GM23338 (cell line): ENCODE data around the gene MND1. TPM values are rescaled to one million over a fixed set of nuclear protein-coding genes. Genes with fewer than 3 reads are reported as not detected.

ENCODE experiments used
- ATAC-seq: fragments of 200-7000 bp; cut with Tn5 transposase; 3 replicates; pipeline ENCODE4 v1.9.1; 2020
- DNase-seq: peaks from one replicate; pipeline ENCODE4 v3.0.0-alpha.2; 2015; ENCODE audit warnings: low spot score
- H2AFZ ChIP-seq: fragments of 200-600 bp; sonication (generic); 2 replicates; pipeline ENCODE4 v1.8.0; 2016; ENCODE audit warnings: antibody characterized with exemption, mild to moderate bottlenecking, moderate library complexity
- H3F3A ChIP-seq: fragments of 200-600 bp; sonication (generic); replicated peaks from 2 replicates; pipeline ENCODE4 v1.8.0; 2017; ENCODE audit warnings: antibody characterized with exemption, mixed run types, low read depth
- H3K27ac ChIP-seq: fragments of 200-600 bp; sonication (generic); 2 replicates; pipeline ENCODE4 v1.6.1; 2016; ENCODE audit warnings: low read depth
- H3K27me3 ChIP-seq: fragments of 200-600 bp; sonication (generic); 2 replicates; pipeline ENCODE4 v1.8.0; 2016; ENCODE audit warnings: mild to moderate bottlenecking, mixed run types, moderate library complexity; ENCODE audit not compliant: insufficient read depth
- H3K36me3 ChIP-seq: fragments of 200-600 bp; sonication (generic); 2 replicates; pipeline ENCODE4 v1.8.0; 2016; ENCODE audit warnings: mild to moderate bottlenecking; ENCODE audit not compliant: insufficient read depth
- H3K4me1 ChIP-seq: fragments of 200-600 bp; sonication (generic); 2 replicates; pipeline ENCODE4 v1.8.0; 2016; ENCODE audit warnings: mild to moderate bottlenecking, moderate library complexity; ENCODE audit not compliant: insufficient read depth
- H3K4me2 ChIP-seq: fragments of 200-600 bp; sonication (generic); 2 replicates; pipeline ENCODE4 v1.7.1; 2017; ENCODE audit warnings: mixed run types
- H3K4me3 ChIP-seq: fragments of 200-600 bp; sonication (generic); 2 replicates; pipeline ENCODE4 v1.6.1; 2016; ENCODE audit warnings: mixed run types
- H3K79me2 ChIP-seq: fragments of 200-600 bp; sonication (generic); replicated peaks from 2 replicates; pipeline ENCODE4 v1.8.0; 2017; ENCODE audit warnings: mild to moderate bottlenecking; ENCODE audit not compliant: insufficient read depth
- H3K9me2 ChIP-seq: fragments of 200-600 bp; sonication (generic); 2 replicates; pipeline ENCODE4 v1.8.0; 2017; ENCODE audit not compliant: insufficient read depth
- H4K20me1 ChIP-seq: fragments of 200-600 bp; sonication (generic); replicated peaks from 2 replicates; pipeline ENCODE4 v1.8.0; 2017; ENCODE audit warnings: mild to moderate bottlenecking; ENCODE audit not compliant: insufficient read depth
- H3K27ac Mint-ChIP-seq: 2 replicates; pipeline ENCODE4 v1.8.0; 2020; ENCODE audit warnings: inconsistent platforms, mild to moderate bottlenecking, moderate library complexity, mixed read lengths
- H3K27me3 Mint-ChIP-seq: 3 replicates; pipeline ENCODE4 v1.8.0; 2022; ENCODE audit warnings: low read depth, mild to moderate bottlenecking, moderate library complexity, mixed read lengths, inconsistent platforms; ENCODE audit not compliant: insufficient read depth, poor library complexity
- H3K36me3 Mint-ChIP-seq: 3 replicates; pipeline ENCODE4 v1.8.0; 2021; ENCODE audit warnings: low read depth, mild to moderate bottlenecking, inconsistent platforms, moderate library complexity, mixed read lengths
- H3K4me1 Mint-ChIP-seq: 3 replicates; pipeline ENCODE4 v1.8.0; 2020; ENCODE audit warnings: mild to moderate bottlenecking, inconsistent platforms, mixed read lengths
- H3K4me3 Mint-ChIP-seq: 3 replicates; pipeline ENCODE4 v1.8.0; 2021; ENCODE audit warnings: moderate library complexity, mild to moderate bottlenecking, inconsistent platforms, mixed read lengths
- H3K9me3 Mint-ChIP-seq: 3 replicates; pipeline ENCODE4 v1.8.0; 2020; ENCODE audit warnings: moderate library complexity, mild to moderate bottlenecking, inconsistent platforms, mixed read lengths
- CREB1 ChIP-seq: fragments of 250-450 bp; sonication (Bioruptor Pico); IDR thresholded peaks from 2 replicates; pipeline ENCODE4 v1.5.0; 2020; ENCODE audit warnings: low read depth, mild to moderate bottlenecking, moderate library complexity
- ETS1 ChIP-seq: IDR thresholded peaks from 2 replicates; pipeline ENCODE4 v1.6.1; 2016; ENCODE audit warnings: antibody characterized with exemption
- EZH2 ChIP-seq: fragments of 200-600 bp; sonication (generic); IDR thresholded peaks from one replicate; pipeline ENCODE4 v1.8.0; 2017; ENCODE audit warnings: antibody characterized with exemption, mild to moderate bottlenecking, low read depth; ENCODE audit not compliant: unreplicated experiment
- EZH2phosphoT487 ChIP-seq: fragments of 200-600 bp; sonication (generic); IDR thresholded peaks from one replicate; pipeline ENCODE4 v1.8.1; 2018; ENCODE audit warnings: antibody characterized with exemption; ENCODE audit not compliant: unreplicated experiment
- JUNB ChIP-seq: IDR thresholded peaks from one replicate; pipeline ENCODE4 v1.6.1; 2016; ENCODE audit warnings: antibody characterized with exemption; ENCODE audit not compliant: unreplicated experiment
- NANOG ChIP-seq: IDR thresholded peaks from 2 replicates; pipeline ENCODE4 v1.6.1; 2016; ENCODE audit warnings: antibody characterized with exemption, borderline replicate concordance
- POLR2AphosphoS5 ChIP-seq: IDR thresholded peaks from 2 replicates; pipeline ENCODE4 v1.6.1; 2016; ENCODE audit warnings: antibody characterized with exemption, low read depth
- STAT1 ChIP-seq: IDR thresholded peaks from one replicate; pipeline ENCODE4 v1.6.1; 2016; ENCODE audit warnings: antibody characterized with exemption; ENCODE audit not compliant: unreplicated experiment
- ZNF114 ChIP-seq: fragments of 250-450 bp; sonication (Bioruptor Pico); IDR thresholded peaks from 2 replicates; pipeline ENCODE4 v1.5.0; 2020; ENCODE audit warnings: mild to moderate bottlenecking, moderate library complexity
- ZNF331 ChIP-seq: fragments of 250-450 bp; sonication (Bioruptor Pico); IDR thresholded peaks from 2 replicates; pipeline ENCODE4 v1.5.0; 2020; ENCODE audit warnings: low read depth, mild to moderate bottlenecking, moderate library complexity
- polyA plus RNA-seq: library from polyadenylated mRNA; unstranded; fragments of >200 nt; fragmentation: Nextera tagmentation; extraction: Ambion mirVana; gene quantifications from 2 replicates; pipeline ENCODE4 v1.2.1, GENCODE V29; 2016
- total RNA-seq: library from RNA; depleted of rRNA; stranded (reverse); fragments of >200 nt; shearing (Covaris generic); gene quantifications from 2 replicates; pipeline ENCODE4 v1.2.3, GENCODE V29; 2014
- TF ChIP-seq, protein P1 (sequence below), 2 experiments: fragments of 200-600 bp in 1 of 2; sonication (generic) in 1 of 2; conservative IDR thresholded peaks; 2 replicates each; pipeline versions ENCODE4 v1.5.1 to v1.6.1; 2016 to 2017; ENCODE audit warnings: antibody characterized with exemption in 2 of 2, low read depth in 2 of 2, mild to moderate bottlenecking in 2 of 2, moderate library complexity in 1 of 2
- TF ChIP-seq, protein P2 (sequence below): IDR thresholded peaks from one replicate; pipeline ENCODE4 v1.6.1; 2018; ENCODE audit warnings: antibody characterized with exemption; ENCODE audit not compliant: unreplicated experiment
- TF ChIP-seq, protein P3 (sequence below): fragments of 250-450 bp; sonication (Bioruptor Pico); IDR thresholded peaks from 2 replicates; pipeline ENCODE4 v1.5.0; 2020; ENCODE audit warnings: mild to moderate bottlenecking, moderate library complexity

Gene MND1
- total and polyA plus RNA-seq, 2 experiments from 2014 or later: 22.5 to 63.5 TPM

DNA sequence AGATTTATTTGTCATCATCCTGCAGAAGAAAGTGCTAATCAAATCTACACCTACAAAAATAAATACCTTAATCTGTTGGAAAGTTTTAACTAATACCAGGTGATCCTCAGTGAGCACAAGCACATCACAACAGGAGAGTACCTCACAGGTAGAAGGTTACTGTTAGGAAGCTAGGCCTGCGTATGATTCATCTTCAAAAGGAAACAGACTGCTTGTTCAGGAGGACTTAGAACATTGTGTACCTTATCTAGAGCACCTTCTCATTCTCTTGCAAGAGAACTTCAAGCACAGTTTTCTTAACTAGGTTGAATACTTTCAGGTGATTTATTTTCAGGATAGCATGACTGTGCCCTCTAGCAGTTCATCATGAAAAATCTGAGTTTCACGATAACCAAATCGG is 54.2 kb downstream of the MND1 start:
- Mint-ChIP-seq H3K4me1 (no peaks in the 10 kb centered on the region), H3K4me3 (no peak overlapping the region), H3K9me3 (no peaks in the 10 kb centered on the region; the same call in 2 of the 3 replicates), H3K27ac (no peak overlapping the region), H3K27me3 (no peaks in the 10 kb centered on the region), H3K36me3 (peaks cover 20% of the 10 kb centered on the region)
- Histone ChIP-seq H3K4me3 (no peak overlapping the region), H3K79me2 (no peaks in the 10 kb centered on the region), H2AFZ (no peak overlapping the region), H3K4me1 (no peaks in the 10 kb centered on the region), H3K27me3 (no peaks in the 10 kb centered on the region), H3K36me3 (peaks cover 5% of the 10 kb centered on the region; the same call in 1 of the 2 replicates), H3K27ac (peak overlapping the region; percentile 34; the same call in 1 of the 2 replicates), H4K20me1 (no peaks in the 10 kb centered on the region), H3K9me2 (no peaks in the 10 kb centered on the region), H3F3A (no peaks in the 10 kb centered on the region), H3K4me2 (no peak overlapping the region)
- no peak for DNase-seq
- no peak for ATAC-seq
- TF ChIP-seq, protein P1, sequence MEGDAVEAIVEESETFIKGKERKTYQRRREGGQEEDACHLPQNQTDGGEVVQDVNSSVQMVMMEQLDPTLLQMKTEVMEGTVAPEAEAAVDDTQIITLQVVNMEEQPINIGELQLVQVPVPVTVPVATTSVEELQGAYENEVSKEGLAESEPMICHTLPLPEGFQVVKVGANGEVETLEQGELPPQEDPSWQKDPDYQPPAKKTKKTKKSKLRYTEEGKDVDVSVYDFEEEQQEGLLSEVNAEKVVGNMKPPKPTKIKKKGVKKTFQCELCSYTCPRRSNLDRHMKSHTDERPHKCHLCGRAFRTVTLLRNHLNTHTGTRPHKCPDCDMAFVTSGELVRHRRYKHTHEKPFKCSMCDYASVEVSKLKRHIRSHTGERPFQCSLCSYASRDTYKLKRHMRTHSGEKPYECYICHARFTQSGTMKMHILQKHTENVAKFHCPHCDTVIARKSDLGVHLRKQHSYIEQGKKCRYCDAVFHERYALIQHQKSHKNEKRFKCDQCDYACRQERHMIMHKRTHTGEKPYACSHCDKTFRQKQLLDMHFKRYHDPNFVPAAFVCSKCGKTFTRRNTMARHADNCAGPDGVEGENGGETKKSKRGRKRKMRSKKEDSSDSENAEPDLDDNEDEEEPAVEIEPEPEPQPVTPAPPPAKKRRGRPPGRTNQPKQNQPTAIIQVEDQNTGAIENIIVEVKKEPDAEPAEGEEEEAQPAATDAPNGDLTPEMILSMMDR (conservative IDR thresholded peaks at IDR 0.05; ENCODE audit: low read depth in 2 of 2): no peak
- no peak for TF ChIP-seq POLR2AphosphoS5
- TF ChIP-seq EZH2phosphoT487: no peak
- TF ChIP-seq EZH2: no peak
- no peak for TF ChIP-seq ETS1
- TF ChIP-seq, protein P2, sequence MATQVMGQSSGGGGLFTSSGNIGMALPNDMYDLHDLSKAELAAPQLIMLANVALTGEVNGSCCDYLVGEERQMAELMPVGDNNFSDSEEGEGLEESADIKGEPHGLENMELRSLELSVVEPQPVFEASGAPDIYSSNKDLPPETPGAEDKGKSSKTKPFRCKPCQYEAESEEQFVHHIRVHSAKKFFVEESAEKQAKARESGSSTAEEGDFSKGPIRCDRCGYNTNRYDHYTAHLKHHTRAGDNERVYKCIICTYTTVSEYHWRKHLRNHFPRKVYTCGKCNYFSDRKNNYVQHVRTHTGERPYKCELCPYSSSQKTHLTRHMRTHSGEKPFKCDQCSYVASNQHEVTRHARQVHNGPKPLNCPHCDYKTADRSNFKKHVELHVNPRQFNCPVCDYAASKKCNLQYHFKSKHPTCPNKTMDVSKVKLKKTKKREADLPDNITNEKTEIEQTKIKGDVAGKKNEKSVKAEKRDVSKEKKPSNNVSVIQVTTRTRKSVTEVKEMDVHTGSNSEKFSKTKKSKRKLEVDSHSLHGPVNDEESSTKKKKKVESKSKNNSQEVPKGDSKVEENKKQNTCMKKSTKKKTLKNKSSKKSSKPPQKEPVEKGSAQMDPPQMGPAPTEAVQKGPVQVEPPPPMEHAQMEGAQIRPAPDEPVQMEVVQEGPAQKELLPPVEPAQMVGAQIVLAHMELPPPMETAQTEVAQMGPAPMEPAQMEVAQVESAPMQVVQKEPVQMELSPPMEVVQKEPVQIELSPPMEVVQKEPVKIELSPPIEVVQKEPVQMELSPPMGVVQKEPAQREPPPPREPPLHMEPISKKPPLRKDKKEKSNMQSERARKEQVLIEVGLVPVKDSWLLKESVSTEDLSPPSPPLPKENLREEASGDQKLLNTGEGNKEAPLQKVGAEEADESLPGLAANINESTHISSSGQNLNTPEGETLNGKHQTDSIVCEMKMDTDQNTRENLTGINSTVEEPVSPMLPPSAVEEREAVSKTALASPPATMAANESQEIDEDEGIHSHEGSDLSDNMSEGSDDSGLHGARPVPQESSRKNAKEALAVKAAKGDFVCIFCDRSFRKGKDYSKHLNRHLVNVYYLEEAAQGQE: no peak
- TF ChIP-seq STAT1: no peak
- TF ChIP-seq ZNF331 (CRISPR knock-in tag): no peak
- no peak for TF ChIP-seq NANOG
- TF ChIP-seq JUNB: no peak
- no peak for TF ChIP-seq ZNF114 (CRISPR knock-in tag)
- TF ChIP-seq, protein P3, sequence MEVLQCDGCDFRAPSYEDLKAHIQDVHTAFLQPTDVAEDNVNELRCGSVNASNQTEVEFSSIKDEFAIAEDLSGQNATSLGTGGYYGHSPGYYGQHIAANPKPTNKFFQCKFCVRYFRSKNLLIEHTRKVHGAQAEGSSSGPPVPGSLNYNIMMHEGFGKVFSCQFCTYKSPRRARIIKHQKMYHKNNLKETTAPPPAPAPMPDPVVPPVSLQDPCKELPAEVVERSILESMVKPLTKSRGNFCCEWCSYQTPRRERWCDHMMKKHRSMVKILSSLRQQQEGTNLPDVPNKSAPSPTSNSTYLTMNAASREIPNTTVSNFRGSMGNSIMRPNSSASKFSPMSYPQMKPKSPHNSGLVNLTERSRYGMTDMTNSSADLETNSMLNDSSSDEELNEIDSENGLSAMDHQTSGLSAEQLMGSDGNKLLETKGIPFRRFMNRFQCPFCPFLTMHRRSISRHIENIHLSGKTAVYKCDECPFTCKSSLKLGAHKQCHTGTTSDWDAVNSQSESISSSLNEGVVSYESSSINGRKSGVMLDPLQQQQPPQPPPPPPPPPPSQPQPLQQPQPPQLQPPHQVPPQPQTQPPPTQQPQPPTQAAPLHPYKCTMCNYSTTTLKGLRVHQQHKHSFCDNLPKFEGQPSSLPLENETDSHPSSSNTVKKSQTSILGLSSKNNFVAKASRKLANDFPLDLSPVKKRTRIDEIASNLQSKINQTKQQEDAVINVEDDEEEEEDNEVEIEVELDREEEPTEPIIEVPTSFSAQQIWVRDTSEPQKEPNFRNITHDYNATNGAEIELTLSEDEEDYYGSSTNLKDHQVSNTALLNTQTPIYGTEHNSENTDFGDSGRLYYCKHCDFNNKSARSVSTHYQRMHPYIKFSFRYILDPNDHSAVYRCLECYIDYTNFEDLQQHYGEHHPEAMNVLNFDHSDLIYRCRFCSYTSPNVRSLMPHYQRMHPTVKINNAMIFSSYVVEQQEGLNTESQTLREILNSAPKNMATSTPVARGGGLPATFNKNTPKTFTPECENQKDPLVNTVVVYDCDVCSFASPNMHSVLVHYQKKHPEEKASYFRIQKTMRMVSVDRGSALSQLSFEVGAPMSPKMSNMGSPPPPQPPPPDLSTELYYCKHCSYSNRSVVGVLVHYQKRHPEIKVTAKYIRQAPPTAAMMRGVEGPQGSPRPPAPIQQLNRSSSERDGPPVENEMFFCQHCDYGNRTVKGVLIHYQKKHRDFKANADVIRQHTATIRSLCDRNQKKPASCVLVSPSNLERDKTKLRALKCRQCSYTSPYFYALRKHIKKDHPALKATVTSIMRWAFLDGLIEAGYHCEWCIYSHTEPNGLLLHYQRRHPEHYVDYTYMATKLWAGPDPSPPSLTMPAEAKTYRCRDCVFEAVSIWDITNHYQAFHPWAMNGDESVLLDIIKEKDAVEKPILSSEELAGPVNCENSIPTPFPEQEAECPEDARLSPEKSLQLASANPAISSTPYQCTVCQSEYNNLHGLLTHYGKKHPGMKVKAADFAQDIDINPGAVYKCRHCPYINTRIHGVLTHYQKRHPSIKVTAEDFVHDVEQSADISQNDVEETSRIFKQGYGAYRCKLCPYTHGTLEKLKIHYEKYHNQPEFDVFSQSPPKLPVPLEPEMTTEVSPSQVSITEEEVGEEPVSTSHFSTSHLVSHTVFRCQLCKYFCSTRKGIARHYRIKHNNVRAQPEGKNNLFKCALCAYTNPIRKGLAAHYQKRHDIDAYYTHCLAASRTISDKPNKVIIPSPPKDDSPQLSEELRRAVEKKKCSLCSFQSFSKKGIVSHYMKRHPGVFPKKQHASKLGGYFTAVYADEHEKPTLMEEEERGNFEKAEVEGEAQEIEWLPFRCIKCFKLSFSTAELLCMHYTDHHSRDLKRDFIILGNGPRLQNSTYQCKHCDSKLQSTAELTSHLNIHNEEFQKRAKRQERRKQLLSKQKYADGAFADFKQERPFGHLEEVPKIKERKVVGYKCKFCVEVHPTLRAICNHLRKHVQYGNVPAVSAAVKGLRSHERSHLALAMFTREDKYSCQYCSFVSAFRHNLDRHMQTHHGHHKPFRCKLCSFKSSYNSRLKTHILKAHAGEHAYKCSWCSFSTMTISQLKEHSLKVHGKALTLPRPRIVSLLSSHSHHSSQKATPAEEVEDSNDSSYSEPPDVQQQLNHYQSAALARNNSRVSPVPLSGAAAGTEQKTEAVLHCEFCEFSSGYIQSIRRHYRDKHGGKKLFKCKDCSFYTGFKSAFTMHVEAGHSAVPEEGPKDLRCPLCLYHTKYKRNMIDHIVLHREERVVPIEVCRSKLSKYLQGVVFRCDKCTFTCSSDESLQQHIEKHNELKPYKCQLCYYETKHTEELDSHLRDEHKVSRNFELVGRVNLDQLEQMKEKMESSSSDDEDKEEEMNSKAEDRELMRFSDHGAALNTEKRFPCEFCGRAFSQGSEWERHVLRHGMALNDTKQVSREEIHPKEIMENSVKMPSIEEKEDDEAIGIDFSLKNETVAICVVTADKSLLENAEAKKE (CRISPR knock-in tag): no peak
- no peak for TF ChIP-seq CREB1
